IMR-90 (cell line): ENCODE measurements around the gene TAS2R9.

Source experiments
- BHLHE40 ChIP-seq: fragments of 150-350 bp; IDR thresholded peaks from 2 replicates; pipeline ENCODE4 v1.6.1; 2016; ENCODE audit warnings: mild to moderate bottlenecking, low read depth, low read length
- CHD1 ChIP-seq: IDR thresholded peaks from 2 replicates; pipeline ENCODE4 v1.6.1; 2012; ENCODE audit warnings: low read depth, low read length, improper control_type of control experiment
- CTCF ChIP-seq: conservative IDR thresholded peaks from 2 replicates; pipeline ENCODE4 v1.5.1; 2012; ENCODE audit warnings: mild to moderate bottlenecking, low read depth, low read length, improper control_type of control experiment
- POLR2A ChIP-seq: IDR thresholded peaks from 2 replicates; pipeline ENCODE4 v1.6.1; 2012; ENCODE audit warnings: mild to moderate bottlenecking, low read depth, low read length
- RCOR1 ChIP-seq: IDR thresholded peaks from 2 replicates; pipeline ENCODE4 v1.6.1; 2012; ENCODE audit warnings: mild to moderate bottlenecking, low read length, improper control_type of control experiment; ENCODE audit not compliant: insufficient replicate concordance
- USF2 ChIP-seq: fragments of 150-350 bp; IDR thresholded peaks from 2 replicates; pipeline ENCODE4 v1.6.1; 2017; ENCODE audit warnings: mild to moderate bottlenecking, antibody characterized with exemption, low read length, low read depth

DNA sequence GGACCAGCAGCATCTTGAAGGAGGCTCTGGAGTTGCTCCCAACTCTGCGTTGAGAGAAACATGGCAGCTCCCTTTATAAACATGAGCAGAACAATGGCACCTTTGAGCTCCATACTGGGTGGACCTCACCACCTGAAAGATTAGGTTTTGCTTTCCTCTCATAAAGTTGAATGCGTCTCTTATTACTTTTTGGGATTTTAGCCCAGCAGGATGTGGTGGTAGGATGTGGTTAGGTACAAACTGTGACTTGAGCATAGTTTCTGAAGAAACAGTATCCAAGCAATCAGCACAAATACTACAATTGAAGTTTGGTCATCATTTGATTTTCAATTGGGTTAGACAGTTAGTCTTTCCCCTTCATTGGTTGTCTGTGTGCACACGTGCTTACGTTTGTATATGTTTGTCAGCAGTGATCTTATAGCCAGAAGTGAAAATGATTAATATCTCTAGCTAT is 39.5 kb upstream of the TAS2R9 start, which contains the start of gene PRR4:
- TF ChIP-seq CTCF, result no peak
- no peak for TF ChIP-seq RCOR1
- no peak for TF ChIP-seq POLR2A
- no peak for TF ChIP-seq CHD1
- TF ChIP-seq USF2, result no peak
- no peak for TF ChIP-seq BHLHE40
